ENCODE data around the gene SESN1.

Gene SESN1

GRCh38 chr6:109028439-109028838 lies 66.2 kb downstream of the SESN1 start:
- ATAC-seq (no peak), DNase-seq (no peak)

- DNase-seq (no peak), ATAC-seq (no peak)
Observed at GRCh38 chr6:109027964-109028363, 66.7 kb downstream of the SESN1 start.

GRCh38 chr6:109025639-109026038 lies 69.0 kb downstream of the SESN1 start:
- ATAC-seq (no peak), DNase-seq (no peak)

- no peak for DNase-seq
- ATAC-seq: no peak
Observed at GRCh38 chr6:109024784-109025183, 69.9 kb downstream of the SESN1 start.

- ATAC-seq: no peak
- no peak for DNase-seq
Observed at GRCh38 chr6:109024368-109024767, 70.3 kb downstream of the SESN1 start.

- no peak for ATAC-seq
- DNase-seq: no peak
Observed at GRCh38 chr6:109023356-109023925, 71.2 kb downstream of the SESN1 start.

- no peak for ATAC-seq
Observed at GRCh38 chr6:109021870-109022269, 72.8 kb downstream of the SESN1 start.

GRCh38 chr6:109019911-109020310 lies 74.7 kb downstream of the SESN1 start:
- DNase-seq: no peak
- ATAC-seq: no peak

More at GRCh38 chr6:109021870-109022269, 72.8 kb downstream of the SESN1 start:
- no peak for DNase-seq

- DNase-seq (no peak), ATAC-seq (no peak)
Observed at GRCh38 chr6:109015176-109015575, 79.5 kb downstream of the SESN1 start.

GRCh38 chr6:109014606-109015005 lies 80.0 kb downstream of the SESN1 start:
- DNase-seq: no peak
- ATAC-seq: no peak

- DNase-seq (no peak), ATAC-seq (no peak)
Observed at GRCh38 chr6:109013656-109014305, 80.9 kb downstream of the SESN1 start.

- DNase-seq: no peak
- ATAC-seq: no peak
Observed at GRCh38 chr6:109010705-109011102, 83.9 kb downstream of the SESN1 start.

GRCh38 chr6:109009962-109010704 lies 84.5 kb downstream of the SESN1 start:
- DNase-seq (no peak), ATAC-seq (no peak)

GRCh38 chr6:109009236-109009961 lies 85.2 kb downstream of the SESN1 start:
- peak; percentile 95 for DNase-seq
- peak; percentile 97 for ATAC-seq

GRCh38 chr6:109008537-109009235 lies 86.0 kb downstream of the SESN1 start:
- ATAC-seq (peak; percentile 12), DNase-seq (peak; percentile 31)

- DNase-seq: no peak
- no peak for ATAC-seq
Observed at GRCh38 chr6:109008054-109008453, 86.6 kb downstream of the SESN1 start.

GRCh38 chr6:109007521-109007920 lies 87.1 kb downstream of the SESN1 start:
- no peak for ATAC-seq
- DNase-seq: no peak

- DNase-seq (no peak), ATAC-seq (no peak)
Observed at GRCh38 chr6:109006818-109007217, 87.8 kb downstream of the SESN1 start.

- ATAC-seq (no peak), DNase-seq (no peak)
Observed at GRCh38 chr6:109002882-109003281, 91.8 kb downstream of the SESN1 start.

GRCh38 chr6:109002051-109002697 lies 92.5 kb downstream of the SESN1 start:
- no peak for ATAC-seq
- no peak for DNase-seq

GRCh38 chr6:109001291-109001894 lies 93.3 kb downstream of the SESN1 start:
- no peak for DNase-seq
- ATAC-seq: no peak

Data from stimulated activated naive CD8-positive, alpha-beta T cell treated with anti-CD3 and anti-CD28 coated beads, Interleukin-15, Interleukin-2, amounts not matched to agents 100 U/mL and 50 U/mL, for 24 hours (primary cell).